Pons (tissue), 1 donor: ENCODE results near the gene RNF25.

Experiments used
- DNase-seq: peaks from one replicate; pipeline ENCODE4 v3.0.0-alpha.2; 2016; ENCODE audit warnings: low spot score

The RNF25 gene

GRCh38 chr2:218671654-218672566, at the start of gene RNF25, which contains the start of gene STK36:
RNF25 (minus strand) TSS chr2:218672002; CDS start chr2:218671970, 32 bp downstream.
STK36 (plus strand) TSS chr2:218672086; CDS start chr2:218672830, 744 bp downstream.
- DNase-seq, result peak; percentile 88

- DNase-seq, result no peak
Observed at GRCh38 chr2:218721488-218721887, 49.7 kb upstream of the RNF25 start.

- DNase-seq, result no peak
Observed at GRCh38 chr2:218720048-218721041, 48.5 kb upstream of the RNF25 start.

- no peak for DNase-seq
Observed at GRCh38 chr2:218719457-218719856, 47.7 kb upstream of the RNF25 start.

- DNase-seq, result no peak
Observed at GRCh38 chr2:218718058-218718457, 46.3 kb upstream of the RNF25 start.

- DNase-seq, result no peak
Observed at GRCh38 chr2:218717262-218717661, 45.5 kb upstream of the RNF25 start.

- DNase-seq, result peak; percentile 81
Observed at GRCh38 chr2:218716070-218716469, 44.3 kb upstream of the RNF25 start.

- DNase-seq, result no peak
Observed at GRCh38 chr2:218713922-218714321, 42.1 kb upstream of the RNF25 start.

- DNase-seq, result no peak
Observed at GRCh38 chr2:218711550-218711929, 39.7 kb upstream of the RNF25 start.

- peak; percentile 96 for DNase-seq
Observed at GRCh38 chr2:218710687-218711549, 39.1 kb upstream of the RNF25 start, which contains the start of gene TTLL4. TTLL4 (plus strand) TSS chr2:218710835; CDS start chr2:218737677, 26,842 bp downstream.

- no peak for DNase-seq
Observed at GRCh38 chr2:218710334-218710686, 38.5 kb upstream of the RNF25 start.

GRCh38 chr2:218709908-218710307, 38.1 kb upstream of the RNF25 start:
- DNase-seq, result no peak

GRCh38 chr2:218708086-218708485, 36.3 kb upstream of the RNF25 start:
- no peak for DNase-seq

- DNase-seq, result no peak
Observed at GRCh38 chr2:218703341-218703740, 31.5 kb upstream of the RNF25 start.

- DNase-seq, result no peak
Observed at GRCh38 chr2:218701806-218702205, 30.0 kb upstream of the RNF25 start.

- no peak for DNase-seq
Observed at GRCh38 chr2:218698885-218699284, 27.1 kb upstream of the RNF25 start.

- DNase-seq, result no peak
Observed at GRCh38 chr2:218694405-218695145, 22.8 kb upstream of the RNF25 start.

GRCh38 chr2:218691234-218691633, 19.4 kb upstream of the RNF25 start:
- DNase-seq, result no peak

- peak; percentile 88 for DNase-seq
Observed at GRCh38 chr2:218687400-218688060, 15.7 kb upstream of the RNF25 start.

- no peak for DNase-seq
Observed at GRCh38 chr2:218680061-218680460, 8.3 kb upstream of the RNF25 start.
